GM18502 (cell line): ENCODE measurements around the gene ANKRD33B.

ENCODE experiments used
- ATAC-seq: cut with Tn5 transposase; IDR thresholded peaks from one replicate; pipeline ENCODE4 v1.9.1; 2021; ENCODE audit warnings: mild to moderate bottlenecking; ENCODE audit not compliant: unreplicated experiment, poor library complexity

ANKRD33B gene

GRCh38 chr5:10671041-10672008, 107.5 kb downstream of the ANKRD33B start:
- ATAC-seq = no peak

- ATAC-seq = no peak
Measured at GRCh38 chr5:10672146-10673016, 108.5 kb downstream of the ANKRD33B start.

GRCh38 chr5:10673017-10673389, 109.1 kb downstream of the ANKRD33B start:
- ATAC-seq = no peak

- ATAC-seq = no peak
Measured at GRCh38 chr5:10673407-10673806, 109.5 kb downstream of the ANKRD33B start.

GRCh38 chr5:10674096-10674495, 110.2 kb downstream of the ANKRD33B start:
- no peak for ATAC-seq

GRCh38 chr5:10674582-10674981, 110.7 kb downstream of the ANKRD33B start:
- ATAC-seq = no peak

GRCh38 chr5:10675177-10675700, 111.4 kb downstream of the ANKRD33B start:
- ATAC-seq = no peak

GRCh38 chr5:10676224-10676623, 112.4 kb downstream of the ANKRD33B start:
- no peak for ATAC-seq

GRCh38 chr5:10676946-10677345, 113.1 kb downstream of the ANKRD33B start:
- ATAC-seq = no peak

- ATAC-seq = no peak
Measured at GRCh38 chr5:10677533-10677932, 113.7 kb downstream of the ANKRD33B start.

- no peak for ATAC-seq
Measured at GRCh38 chr5:10678244-10678643, 114.4 kb downstream of the ANKRD33B start.

GRCh38 chr5:10679336-10679988, 115.6 kb downstream of the ANKRD33B start:
- no peak for ATAC-seq

- ATAC-seq = no peak
Measured at GRCh38 chr5:10680876-10681481, 117.1 kb downstream of the ANKRD33B start.

- no peak for ATAC-seq
Measured at GRCh38 chr5:10681731-10682679, 118.1 kb downstream of the ANKRD33B start.

- ATAC-seq = no peak
Measured at GRCh38 chr5:10682801-10683525, 119.1 kb downstream of the ANKRD33B start.

- ATAC-seq = peak; percentile 72
Measured at GRCh38 chr5:10684303-10685086, 120.6 kb downstream of the ANKRD33B start.

- peak; percentile 76 for ATAC-seq
Measured at GRCh38 chr5:10685115-10685521, 121.2 kb downstream of the ANKRD33B start.
